ENCODE measurements around the gene ELOA.

- no peak for TF ChIP-seq SUZ12 (IDR thresholded peaks at IDR 0.05; ENCODE audit: extremely low read depth, insufficient read depth, insufficient read length)
- no peak for TF ChIP-seq YY1 (IDR thresholded peaks at IDR 0.05; ENCODE audit: insufficient read depth, insufficient read length)
- no peak for TF ChIP-seq ZNF274 (IDR thresholded peaks at IDR 0.05; ENCODE audit: low read depth, low read length)
These were observed 32.9 kb downstream of the ELOA start for GRCh38 chr1:23776217-23776616.

Measured in NT2/D1 (cell line).